ENCODE data around the gene CLMN.

CLMN gene

DNA sequence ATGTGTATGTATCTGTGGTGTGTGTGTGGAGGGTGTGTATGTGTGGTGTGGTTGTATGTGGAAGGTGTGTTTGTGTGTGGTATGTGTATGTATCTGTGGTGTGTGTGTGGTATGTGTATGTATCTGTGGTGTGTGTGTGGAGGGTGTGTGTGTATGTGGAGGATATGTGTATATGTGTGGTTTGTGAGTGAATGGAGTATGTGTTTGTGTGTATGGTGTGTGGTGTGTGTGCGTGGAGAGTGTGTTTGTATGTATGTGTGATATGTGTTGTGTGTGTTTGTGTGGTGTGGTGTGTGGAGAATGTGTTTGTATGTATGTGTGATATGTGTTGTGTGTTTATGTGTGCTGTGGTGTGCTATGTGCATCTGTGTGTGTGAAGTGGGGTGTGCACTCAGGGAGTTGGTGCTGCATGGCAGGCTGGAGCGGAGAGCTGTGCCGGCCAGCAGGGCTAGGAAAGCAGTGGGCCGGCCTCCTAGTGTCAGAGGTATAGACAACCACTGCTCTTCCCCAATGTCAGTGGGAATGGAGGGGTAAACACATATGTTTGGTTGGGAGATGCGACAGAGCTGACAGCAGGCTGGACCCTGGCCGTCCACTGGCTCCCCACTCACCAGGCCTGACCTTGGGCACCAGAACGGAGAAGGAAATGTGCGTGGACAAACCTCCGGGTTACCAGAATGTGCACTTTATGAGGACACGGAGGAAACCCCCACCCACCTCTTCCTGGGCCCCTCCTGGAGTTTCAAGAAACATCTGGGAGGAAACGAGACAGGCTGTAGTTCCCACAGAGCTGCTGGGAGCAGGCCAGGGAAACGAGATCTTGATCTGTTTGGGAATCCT lies 60.7 kb downstream of the CLMN start:
- DNase-seq: no peak

DNA sequence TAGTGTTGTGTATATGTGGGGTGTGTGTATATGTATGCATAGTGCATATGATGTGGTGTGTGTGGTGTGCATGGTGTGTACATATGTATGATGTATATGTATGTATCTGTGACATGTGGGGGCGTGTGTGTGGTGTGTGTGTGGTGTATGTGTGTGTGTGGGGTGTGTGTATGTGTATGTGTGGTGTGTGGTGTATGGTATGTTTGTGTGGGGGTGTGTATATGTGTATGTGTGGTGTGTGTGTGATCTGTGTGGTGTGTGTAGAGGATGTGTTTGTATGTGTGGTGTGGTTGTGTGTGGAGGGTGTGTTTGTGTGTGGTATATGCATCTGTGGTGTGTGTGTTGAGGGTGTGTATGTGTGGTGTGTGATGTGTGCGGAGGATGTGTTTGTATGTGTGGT lies 61.6 kb downstream of the CLMN start:
- no peak for DNase-seq

DNA sequence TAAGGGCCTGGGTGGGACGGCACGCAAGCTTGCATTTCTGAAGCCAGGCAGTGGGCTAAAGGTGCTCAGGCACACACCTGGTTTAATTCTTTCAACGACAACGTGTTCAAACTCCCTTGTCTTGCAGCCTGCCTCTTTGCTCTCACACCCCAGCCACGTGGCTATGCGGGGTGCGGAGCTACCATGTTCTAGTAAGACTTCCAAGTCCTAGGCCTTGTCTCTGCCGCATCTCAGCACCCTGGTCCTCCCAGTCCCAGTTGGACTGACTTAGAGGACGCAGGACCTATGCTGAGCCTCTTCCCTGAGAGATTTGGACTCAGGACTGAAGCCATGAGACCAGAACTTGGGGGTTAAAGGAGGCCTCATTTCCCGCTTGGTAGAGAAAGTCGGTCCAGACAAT lies 62.2 kb downstream of the CLMN start:
- DNase-seq: no peak

GRCh38 chr14:95256776-95257060 lies 63.0 kb downstream of the CLMN start:
- DNase-seq: no peak

- no peak for DNase-seq
Measured at GRCh38 chr14:95256002-95256775, 63.5 kb downstream of the CLMN start.

GRCh38 chr14:95255487-95255886 lies 64.2 kb downstream of the CLMN start:
- no peak for DNase-seq

DNA sequence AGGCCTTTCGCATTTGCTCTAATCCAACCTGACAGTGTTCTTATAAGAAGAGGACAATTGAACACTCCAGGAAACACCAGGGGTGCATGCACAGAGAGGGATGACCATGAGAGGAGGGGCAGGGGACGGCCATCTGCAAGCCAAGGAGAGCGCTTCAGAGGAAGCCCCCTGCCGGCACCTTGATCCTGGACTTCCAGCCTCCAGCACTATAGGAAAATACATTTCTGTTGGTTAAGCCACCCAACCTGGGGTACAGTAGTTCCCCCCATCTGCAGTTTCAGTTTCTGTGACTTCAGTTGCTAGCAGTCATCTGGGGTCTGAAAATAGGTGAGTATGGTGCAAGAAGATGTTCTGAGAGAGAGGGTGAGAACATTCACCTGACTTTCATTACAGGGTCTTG lies 64.7 kb downstream of the CLMN start:
- DNase-seq: no peak

DNA sequence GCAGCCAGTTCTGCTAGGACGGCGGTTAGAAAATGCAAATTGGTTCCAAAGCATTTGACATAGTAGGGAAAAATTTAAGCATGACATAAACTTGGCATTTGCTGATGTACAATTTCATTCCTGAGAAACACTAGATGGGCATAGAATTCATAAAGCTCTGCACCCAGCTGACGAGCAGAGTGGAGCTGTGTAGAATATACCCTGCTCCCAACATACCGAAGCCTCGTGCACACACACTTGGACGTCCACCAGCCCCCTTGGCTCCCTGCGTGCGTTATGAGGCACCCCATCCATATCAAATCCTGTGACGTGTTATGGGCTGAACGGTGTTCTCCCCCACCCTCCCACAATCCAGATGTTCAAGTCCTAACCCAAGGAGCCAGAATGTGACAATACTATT lies 65.4 kb downstream of the CLMN start:
- no peak for DNase-seq

GRCh38 chr14:95253039-95253630 lies 66.6 kb downstream of the CLMN start:
- no peak for DNase-seq

GRCh38 chr14:95252219-95252618 lies 67.5 kb downstream of the CLMN start:
- DNase-seq: no peak

- DNase-seq: no peak
Measured at GRCh38 chr14:95250936-95251335, 68.8 kb downstream of the CLMN start.

- no peak for DNase-seq
Measured at GRCh38 chr14:95250140-95250769, 69.5 kb downstream of the CLMN start.

- no peak for DNase-seq
Measured at GRCh38 chr14:95248432-95248831, 71.3 kb downstream of the CLMN start.

- no peak for DNase-seq
Measured at GRCh38 chr14:95246870-95247269, 72.8 kb downstream of the CLMN start.

DNA sequence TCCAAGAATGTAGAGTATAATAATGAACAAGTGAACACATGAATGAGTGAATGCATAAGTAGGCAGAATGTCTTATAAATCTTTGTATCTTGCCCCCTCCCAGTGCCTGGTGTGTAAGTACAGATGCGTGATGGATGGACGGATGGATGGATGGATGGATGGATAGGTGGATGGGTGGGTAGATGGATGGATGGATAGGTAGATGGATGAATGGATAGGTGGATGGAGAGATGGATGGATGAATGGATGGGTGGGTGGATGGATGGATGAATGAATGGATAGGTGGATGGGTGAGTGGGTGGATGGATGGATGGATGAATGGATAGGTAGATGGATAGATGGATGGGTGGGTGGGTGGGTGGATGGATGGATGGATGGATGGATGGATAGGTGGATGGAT lies 74.4 kb downstream of the CLMN start:
- no peak for DNase-seq

DNA sequence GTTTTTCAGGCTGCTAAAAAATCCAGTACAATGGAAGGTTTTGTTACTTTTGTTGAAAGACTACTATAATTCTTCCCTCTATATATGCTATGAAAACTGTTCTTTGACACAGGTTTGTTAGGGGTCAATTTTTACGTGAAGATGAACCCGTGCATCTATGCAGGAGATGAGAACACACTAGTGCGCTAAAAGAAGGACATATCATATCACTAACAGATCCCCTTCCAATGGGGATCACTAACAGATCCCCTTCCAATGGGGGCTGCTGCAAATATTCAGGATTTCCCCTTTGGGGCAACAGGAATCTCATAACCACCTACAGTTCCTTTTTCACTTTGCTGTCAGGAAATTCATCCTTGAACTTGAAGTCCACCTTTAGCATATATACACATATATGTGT lies 75.1 kb downstream of the CLMN start:
- DNase-seq: no peak

GRCh38 chr14:95242870-95243269 lies 76.8 kb downstream of the CLMN start:
- DNase-seq: no peak

DNA sequence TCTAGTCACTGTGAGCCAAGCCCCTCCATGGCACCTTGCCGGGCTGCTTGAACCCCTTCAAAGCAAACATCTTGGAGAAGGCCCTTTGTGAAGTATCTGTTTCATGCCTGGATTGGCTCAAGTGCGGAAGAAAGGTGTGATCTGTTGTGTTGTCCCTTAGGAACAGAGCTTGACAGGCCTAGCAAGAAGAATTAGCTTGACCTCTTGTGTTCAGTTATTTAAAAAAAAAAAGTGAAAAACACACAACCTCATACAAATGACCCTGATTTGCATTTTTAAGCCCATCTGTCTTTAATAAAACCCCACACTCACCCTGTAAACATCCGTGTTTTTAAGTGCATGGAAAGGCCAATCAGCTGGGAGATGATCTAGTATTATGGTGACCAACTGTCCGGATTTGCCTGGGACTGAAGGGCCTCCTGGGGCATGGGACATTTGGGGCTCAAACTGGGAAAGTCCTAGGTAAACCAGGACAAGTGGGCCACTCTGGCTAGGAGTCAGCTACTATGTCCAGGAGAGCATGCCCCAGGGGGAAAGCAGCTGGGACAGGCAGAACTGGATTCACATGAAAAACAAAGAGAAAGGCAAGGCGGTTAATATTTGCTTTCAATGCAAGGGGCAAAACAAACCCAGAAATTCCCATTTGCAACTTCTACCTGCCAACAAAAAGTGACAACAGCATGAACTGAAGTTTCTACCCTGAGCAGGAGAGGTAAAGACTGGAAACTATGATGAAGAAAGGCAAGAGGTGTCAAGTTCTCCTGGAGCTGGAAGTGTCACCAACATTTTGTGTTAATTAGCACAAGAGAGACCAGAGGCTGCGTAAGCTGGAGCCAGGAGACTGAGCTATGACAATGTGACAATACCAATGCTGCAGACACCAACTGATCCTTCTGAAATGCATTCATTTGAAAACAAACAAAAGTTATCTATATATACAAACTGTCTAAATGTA lies 78.6 kb downstream of the CLMN start:
- DNase-seq: no peak

- no peak for DNase-seq
Measured at GRCh38 chr14:95238487-95239298, 81.0 kb downstream of the CLMN start.

GRCh38 chr14:95237958-95238340 lies 81.8 kb downstream of the CLMN start:
- no peak for DNase-seq

DNA sequence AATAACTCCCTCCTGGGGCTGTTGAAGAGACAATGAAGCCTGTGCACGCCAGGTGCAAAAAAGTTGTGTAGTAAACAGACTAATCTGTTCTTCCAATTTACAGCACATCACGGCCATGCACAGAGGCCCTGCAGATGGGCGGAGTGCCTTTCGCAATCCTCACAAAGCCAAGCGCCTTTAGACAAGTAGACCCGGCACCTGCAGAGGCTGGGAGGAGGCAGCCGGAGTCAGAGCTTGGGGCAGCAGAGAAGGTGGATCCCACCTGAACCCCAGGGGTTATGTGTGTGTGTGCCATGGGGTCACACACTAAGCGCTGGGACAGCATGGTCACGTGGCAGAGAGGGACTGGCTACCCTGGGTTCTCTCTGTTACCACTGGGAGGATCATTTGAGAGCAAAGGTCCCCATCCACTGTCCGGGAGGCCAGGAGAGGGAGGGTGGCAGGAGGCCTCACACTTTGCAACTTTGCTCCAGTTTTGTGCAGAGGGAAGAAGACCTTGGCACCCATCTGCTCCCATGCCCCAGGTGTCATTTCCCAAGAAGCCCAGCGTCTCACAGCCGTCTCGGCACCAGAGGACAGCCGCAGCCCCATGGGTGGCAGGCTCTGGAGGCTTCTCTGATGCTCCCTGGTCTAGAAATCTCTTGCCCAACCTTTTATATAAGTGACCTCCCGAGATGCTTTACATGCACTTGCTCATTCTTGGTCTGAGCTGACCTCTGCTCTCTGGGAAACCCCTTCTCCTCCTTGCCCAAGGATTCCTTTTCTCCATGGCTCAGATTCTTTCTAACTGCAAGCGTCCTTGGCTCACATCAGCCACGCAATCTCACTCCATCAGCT lies 82.4 kb downstream of the CLMN start:
- no peak for DNase-seq

All from activated CD4-positive, alpha-beta T cell treated with anti-CD3 and anti-CD28 coated beads, Interleukin-2, amount 50 U/mL, for 4 hours (primary cell).